Measurements from ENCODE around the gene MOCS1.

GRCh38 chr6:39907871-39908575 is 26.2 kb downstream of the MOCS1 start:
- TF ChIP-seq CTCF (conservative IDR thresholded peaks at IDR 0.05; ENCODE audit: low read depth in 2 of 2): no peak
- no peak for TF ChIP-seq EZH2phosphoT487 (IDR thresholded peaks at IDR 0.05; ENCODE audit: unreplicated experiment)
- TF ChIP-seq JUNB (IDR thresholded peaks at IDR 0.05; ENCODE audit: unreplicated experiment): no peak
- no peak for TF ChIP-seq NANOG (IDR thresholded peaks at IDR 0.05; ENCODE audit: borderline replicate concordance)
- no peak for TF ChIP-seq REST (IDR thresholded peaks at IDR 0.05; ENCODE audit: unreplicated experiment)
- TF ChIP-seq POLR2AphosphoS5 (IDR thresholded peaks at IDR 0.05; ENCODE audit: low read depth): no peak
- TF ChIP-seq EZH2 (IDR thresholded peaks at IDR 0.05; ENCODE audit: low read depth, unreplicated experiment): no peak
- TF ChIP-seq CREB1 (CRISPR knock-in tag; IDR thresholded peaks at IDR 0.05; ENCODE audit: low read depth): no peak
- no peak for TF ChIP-seq ETS1 (IDR thresholded peaks at IDR 0.05)
- TF ChIP-seq ZNF114 (CRISPR knock-in tag; IDR thresholded peaks at IDR 0.05): no peak
- TF ChIP-seq STAT1 (IDR thresholded peaks at IDR 0.05; ENCODE audit: unreplicated experiment): no peak
- TF ChIP-seq ZNF462 (CRISPR knock-in tag; IDR thresholded peaks at IDR 0.05): no peak
- TF ChIP-seq ZNF331 (CRISPR knock-in tag; IDR thresholded peaks at IDR 0.05; ENCODE audit: low read depth): no peak
